K562 (cell line): ENCODE measurements around the gene ATP6V0A1. TPM values are rescaled to one million over a fixed set of nuclear protein-coding genes. Genes with fewer than 3 reads are reported as not detected.

ENCODE experiments used
- ATAC-seq: fragments of 200-7000 bp; cut with Tn5 transposase; 3 replicates; pipeline ENCODE4 v1.9.1; 2020; ENCODE audit warnings: moderate library complexity
- BruUV-seq: library from RNA; stranded (reverse); fragments of 400-500 nt; replicated peaks from 2 replicates; lab custom pipeline; 2021; lab: Mats Ljungman, UMichigan
- CTCF ChIA-PET: fragments of 300-600 bp; formaldehyde crosslinking; extraction: SDS; loops from one replicate; lab custom pipeline; 2021; ENCODE audit warnings: low intra/inter-chr PET ratio; lab: Yijun Ruan, JAX
- POLR2A ChIA-PET: fragments of 300-600, 350-650 bp; sonication (Branson Sonifier 250); formaldehyde crosslinking; extraction: SDS; loops from one replicate; lab custom pipeline; 2021; ENCODE audit warnings: antibody characterized with exemption, inconsistent platforms; lab: Yijun Ruan, JAX
- DNase-seq, 4 experiments: peaks; one replicate each; pipeline versions ENCODE4 v3.0.0 to v3.0.0-alpha.2; 2011 to 2018; ENCODE audit warnings: low spot score in 3 of 4, mixed read lengths in 3 of 4; ENCODE audit errors: extremely low read depth in 1 of 4
- FAIRE-seq: peaks from 2 replicates; lab custom pipeline; 2011; peaks lifted over from hg19 to GRCh38; lab: Jason Lieb, UNC
- H2AFZ ChIP-seq: 2 replicates; pipeline ENCODE4 v1.6.0; 2011; ENCODE audit warnings: low read depth, low read length, control low read depth, inconsistent platforms
- H3K27ac ChIP-seq: fragments of 200-600 bp; 3 replicates; pipeline ENCODE4 v1.8.0; 2011; ENCODE audit warnings: low read depth, mild to moderate bottlenecking, control low read depth, inconsistent platforms, low read length, moderate library complexity, mixed read lengths; ENCODE audit errors: extremely low read depth
- H3K27me3 ChIP-seq, 2 experiments: fragments of 300-600 bp in 1 of 2; 2 replicates in 1 of 2; 3 replicates in 1 of 2; pipeline versions ENCODE4 v1.6.0 to v1.8.0; 2011; ENCODE audit warnings: inconsistent platforms in 2 of 2, low read length in 2 of 2, mild to moderate bottlenecking in 1 of 2, mixed read lengths in 1 of 2, moderate library complexity in 1 of 2; ENCODE audit not compliant: control insufficient read depth in 2 of 2, insufficient read depth in 2 of 2
- H3K36me3 ChIP-seq: fragments of 300-600 bp; 3 replicates; pipeline ENCODE4 v1.8.0; 2011; ENCODE audit warnings: mild to moderate bottlenecking, low read length, inconsistent platforms; ENCODE audit not compliant: control insufficient read depth, insufficient read depth
- H3K4me1 ChIP-seq, 2 experiments: fragments of 200-600 bp in 1 of 2; replicated peaks in 1 of 2; 2 replicates in 1 of 2; 3 replicates in 1 of 2; pipeline versions ENCODE4 v1.5.1 to v1.8.0; 2011; ENCODE audit warnings: inconsistent platforms in 2 of 2, low read length in 2 of 2, mild to moderate bottlenecking in 1 of 2, mixed read lengths in 1 of 2, moderate library complexity in 1 of 2; ENCODE audit not compliant: control insufficient read depth in 2 of 2, insufficient read depth in 2 of 2
- H3K4me2 ChIP-seq: 2 replicates; pipeline ENCODE4 v1.6.1; 2011; ENCODE audit warnings: low read length, control low read depth, inconsistent platforms, mixed read lengths; ENCODE audit not compliant: insufficient read depth
- H3K4me3 ChIP-seq: fragments of 200-600 bp; sonication (generic), shearing (Covaris generic); 2 replicates; pipeline ENCODE4 v1.5.1; 2016; ENCODE audit warnings: control low read depth, inconsistent platforms
- H3K79me2 ChIP-seq: fragments of 200-600 bp; 3 replicates; pipeline ENCODE4 v1.8.0; 2011; ENCODE audit warnings: low read length, inconsistent platforms; ENCODE audit not compliant: control insufficient read depth, insufficient read depth
- H3K9ac ChIP-seq, 2 experiments: 2 replicates each; pipeline versions ENCODE4 v1.6.0 to v1.6.1; 2011; ENCODE audit warnings: low read depth in 2 of 2, low read length in 2 of 2, control low read depth in 1 of 2, inconsistent platforms in 1 of 2, mild to moderate bottlenecking in 1 of 2, mixed read lengths in 1 of 2; ENCODE audit not compliant: insufficient read depth in 1 of 2
- H3K9me1 ChIP-seq: one replicate; pipeline ENCODE4 v1.6.0; 2011; ENCODE audit warnings: inconsistent platforms, mild to moderate bottlenecking, low read length, moderate library complexity; ENCODE audit not compliant: control insufficient read depth, insufficient read depth
- H3K9me3 ChIP-seq: replicated peaks from 2 replicates; pipeline ENCODE4 v1.5.1; 2011; ENCODE audit warnings: low read depth, low read length, inconsistent platforms; ENCODE audit not compliant: control insufficient read depth, insufficient read depth
- H4K20me1 ChIP-seq: replicated peaks from 2 replicates; pipeline ENCODE4 v1.6.1; 2011; ENCODE audit warnings: low read length, inconsistent platforms, mixed read lengths; ENCODE audit not compliant: control insufficient read depth, insufficient read depth
- COPS2 ChIP-seq: fragments of 450-650 bp; conservative IDR thresholded peaks from 2 replicates; pipeline ENCODE4 v1.6.1; 2016; ENCODE audit warnings: mild to moderate bottlenecking, moderate library complexity
- EGR1 ChIP-seq: fragments of 450-650 bp; conservative IDR thresholded peaks from 2 replicates; pipeline ENCODE4 v1.6.1; 2017; ENCODE audit warnings: mild to moderate bottlenecking
- FOSL1 ChIP-seq: fragments of 200-800 bp; sonication (Bioruptor generic); conservative IDR thresholded peaks from 2 replicates; pipeline ENCODE4 v1.6.1; 2016; ENCODE audit warnings: missing genetic modification characterization, missing compliant biosample characterization
- HMGN3 ChIP-seq: IDR thresholded peaks from 2 replicates; pipeline ENCODE4 v1.6.1; 2011; ENCODE audit warnings: borderline replicate concordance, low read depth, mild to moderate bottlenecking, mixed read lengths, low read length; ENCODE audit not compliant: insufficient read length; ENCODE audit errors: extremely low read depth
- JUND ChIP-seq, 2 experiments: IDR thresholded peaks; 2 replicates in 1 of 2; 3 replicates in 1 of 2; pipeline ENCODE4 v1.6.1; 2011; ENCODE audit warnings: borderline replicate concordance in 2 of 2, low read depth in 2 of 2, low read length in 2 of 2, improper control_type of control experiment in 1 of 2, missing biosample characterization in 1 of 2, missing genetic modification characterization in 1 of 2, missing genetic modification reagents in 1 of 2
- KLF6 ChIP-seq: fragments of 250-450 bp; sonication (Bioruptor Pico); IDR thresholded peaks from 2 replicates; pipeline ENCODE4 v1.4.0; 2020; ENCODE audit warnings: mild to moderate bottlenecking, moderate library complexity, borderline replicate concordance
- MAFG ChIP-seq: fragments of 450-650 bp; conservative IDR thresholded peaks from 2 replicates; pipeline ENCODE4 v1.6.1; 2016; ENCODE audit warnings: missing genetic modification characterization, missing compliant biosample characterization
- MIER1 ChIP-seq: fragments of 450-650 bp; IDR thresholded peaks from 2 replicates; pipeline ENCODE4 v1.6.1; 2016; ENCODE audit warnings: antibody characterized with exemption, mild to moderate bottlenecking, low read depth
- NR2C2 ChIP-seq, 2 experiments: fragments of 200-800 bp in 1 of 2; sonication (Bioruptor generic) in 1 of 2; sonication (generic) in 1 of 2; formaldehyde crosslinking in 1 of 2; IDR thresholded peaks; 2 replicates each; pipeline versions ENCODE4 v1.6.1 to v1.8.0; 2016 to 2022; ENCODE audit warnings: mild to moderate bottlenecking in 1 of 2, missing compliant biosample characterization in 1 of 2, missing genetic modification characterization in 1 of 2, missing genetic modification reagents in 1 of 2
- PCBP1 ChIP-seq: fragments of 200-400 bp; formaldehyde crosslinking; IDR thresholded peaks from 2 replicates; pipeline ENCODE4 v1.6.1; 2018; ENCODE audit warnings: mild to moderate bottlenecking, low read depth, low read length; ENCODE audit not compliant: poor library complexity, severe bottlenecking
- SAP30 ChIP-seq: fragments of 200-600 bp; sonication (generic); IDR thresholded peaks from 2 replicates; pipeline ENCODE4 v1.6.1; 2012; ENCODE audit warnings: borderline replicate concordance, low read depth, mild to moderate bottlenecking, moderate library complexity, low read length, control low read depth, inconsistent platforms; ENCODE audit not compliant: insufficient read depth, poor library complexity, severe bottlenecking
- SREBF1 ChIP-seq: fragments of 150-350 bp; IDR thresholded peaks from 2 replicates; pipeline ENCODE4 v1.6.1; 2014; ENCODE audit warnings: antibody characterized with exemption, low read depth, low read length, borderline replicate concordance
- ZBTB1 ChIP-seq: sonication (generic); formaldehyde crosslinking; IDR thresholded peaks from 2 replicates; pipeline ENCODE4 v1.8.1; 2023; ENCODE audit warnings: missing genetic modification reagents, low read depth, mild to moderate bottlenecking, borderline replicate concordance
- ZC3H4 ChIP-seq: sonication (generic); formaldehyde crosslinking; IDR thresholded peaks from 2 replicates; pipeline ENCODE4 v1.9.0; 2021; ENCODE audit warnings: missing genetic modification reagents, borderline replicate concordance
- ZNF311 ChIP-seq: fragments of 250-450 bp; sonication (Bioruptor Pico); IDR thresholded peaks from 2 replicates; pipeline ENCODE4 v1.4.0; 2020; ENCODE audit warnings: mild to moderate bottlenecking, moderate library complexity
- ZNF668 ChIP-seq: fragments of 250-450 bp; sonication (Bioruptor Pico); IDR thresholded peaks from 2 replicates; pipeline ENCODE4 v1.8.0; 2022; ENCODE audit warnings: mild to moderate bottlenecking, inconsistent platforms
- ZNF75A ChIP-seq: fragments of 450-650 bp; formaldehyde crosslinking; IDR thresholded peaks from 2 replicates; pipeline ENCODE4 v1.4.0; 2020; ENCODE audit warnings: mild to moderate bottlenecking
- WGBS: fragments of 100-300 bp; shearing (Covaris generic); methylation state at CpG from one replicate; pipeline ENCODE4 v1.1.6; 2016; ENCODE audit warnings: low coverage, mixed read lengths; ENCODE audit not compliant: insufficient coverage; ENCODE audit errors: missing lambda C conversion rate; 5-methylcytosine and 5-hydroxymethylcytosine counted together
- in situ Hi-C: fragments of 300-500 bp; cut with MboI; formaldehyde crosslinking; loops from 4 replicates; pipeline ENCODE4 v1.15.0; 2018; ENCODE audit warnings: inconsistent platforms, mixed read lengths
- intact Hi-C: fragments of 100-400 bp; cut with micrococcal nuclease; formaldehyde crosslinking; loops from 2 replicates; pipeline ENCODE4 v1.14.2; 2022
- polyA plus RNA-seq, 8 experiments: library from polyadenylated mRNA; depleted of rRNA in 4 of 8; stranded (reverse) in 5 of 8; unstranded in 3 of 8; fragments of >200 nt; fragmentation: Nextera tagmentation in 2 of 8; fragmentation: Illumina TruSeq in 1 of 8; extraction: Ambion mirVana in 2 of 8; extraction: Trizol in 1 of 8; gene quantifications; 2 replicates each; pipeline versions ENCODE4 v1.2.1 to v1.2.3, GENCODE V29; 2011 to 2014; ENCODE audit warnings: inconsistent platforms in 1 of 8, missing spikeins in 1 of 8
- total RNA-seq, 7 experiments: library from RNA; depleted of rRNA in 6 of 7; stranded (reverse); fragments of >200 nt in 6 of 7; fragmentation: Illumina TruSeq in 2 of 7; extraction: Trizol in 2 of 7; gene quantifications; 2 replicates each; pipeline versions ENCODE4 v1.2.1 to v1.2.3, GENCODE V29; 2011 to 2021; ENCODE audit warnings: low replicate concordance in 1 of 7
- TF ChIP-seq, protein P1 (sequence below): fragments of 250-450 bp; sonication (Bioruptor Pico); IDR thresholded peaks from 2 replicates; pipeline ENCODE4 v1.8.0; 2022; ENCODE audit warnings: moderate library complexity, mild to moderate bottlenecking, inconsistent platforms

Gene ATP6V0A1
- total and polyA plus RNA-seq, 9 of the 15 experiments (the other 6 are each of a cell fraction or from before 2014, with no cell fraction given) = 11.8 to 158 (median 75.5) TPM

- Histone ChIP-seq H3K4me1 (peaks cover 24 to 33% of the 10 kb centered on the region in 2 experiments; a peak in 4 of 5 replicates), H2AFZ (peak overlapping the region; percentile 57), H3K79me2 (peaks cover 62% of the 10 kb centered on the region), H4K20me1 (peaks cover 12% of the 10 kb centered on the region; the same call in 1 of the 2 replicates), H3K36me3 (peaks cover 34% of the 10 kb centered on the region), H3K9me1 (no peaks in the 10 kb centered on the region), H3K9ac (peak overlapping the region; percentile 77 to 97), H3K27me3 (no peaks in the 10 kb centered on the region), H3K4me2 (peak overlapping the region; percentile 93), H3K9me3 (no peaks in the 10 kb centered on the region), H3K27ac (peak overlapping the region; percentile 71), H3K4me3 (peak overlapping the region; percentile 64)
- ChIA-PET CTCF (no interaction called here), POLR2A (interaction anchor here (0.7 to 2.2 kb wide), 6 partner anchors 12 to 110 kb away, joined by 3 to 10 read pairs (median 9); no protein-coding TSS in a partner anchor)
- intact Hi-C loops (loop anchor here (2.0 kb wide), 1 partner anchor 37 kb away; the partner anchor contains the start of gene ATP6V0A1), in situ Hi-C loops (loop anchor here (5.0 kb wide), 1 partner anchor 106 kb away; no protein-coding TSS in a partner anchor)
- WGBS = 2% methylated on average over 35 of the region's 59 CpGs
- no peak for FAIRE-seq
- BruUV-seq = no TSS peak
- ATAC-seq = peak; percentile 42
- peak; percentile 71 to 87 (median 77) for DNase-seq
- TF ChIP-seq PCBP1 (peak; percentile 82), MIER1 (no peak), ZBTB1 (CRISPR knock-in tag) (no peak), NR2C2 (CRISPR knock-in tag; IDR thresholded peaks at IDR 0.05) (no peak), NR2C2 (tag; IDR thresholded peaks at IDR 0.05) (no peak), ZNF311 (CRISPR knock-in tag) (no peak), KLF6 (CRISPR knock-in tag) (no peak), COPS2 (no peak), JUND (IDR thresholded peaks at IDR 0.05; ENCODE audit: borderline replicate concordance, low read depth, low read length) (peak; percentile 66), JUND (tag; IDR thresholded peaks at IDR 0.05; ENCODE audit: borderline replicate concordance, low read depth, low read length) (0 out of 3 replicates have a peak, but pooled peaks have one; percentile 21), SREBF1 (no peak), ZC3H4 (CRISPR knock-in tag) (no peak), SAP30 (peak; percentile 18), ZNF75A (no peak), ZNF668 (CRISPR knock-in tag) (no peak), MAFG (tag) (no peak), FOSL1 (tag) (peak; percentile 52), HMGN3 (peak; percentile 44), EGR1 (peak; percentile 97)
- TF ChIP-seq, protein P1, sequence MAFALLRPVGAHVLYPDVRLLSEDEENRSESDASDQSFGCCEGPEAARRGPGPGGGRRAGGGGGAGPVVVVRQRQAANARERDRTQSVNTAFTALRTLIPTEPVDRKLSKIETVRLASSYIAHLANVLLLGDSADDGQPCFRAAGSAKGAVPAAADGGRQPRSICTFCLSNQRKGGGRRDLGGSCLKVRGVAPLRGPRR (CRISPR knock-in tag) = no peak
Measured at GRCh38 chr17:42421507-42422338, 37.0 kb upstream of the ATP6V0A1 start.
